H1 (cell line): Measurements from ENCODE around the gene EGR4. TPM values are rescaled to one million over a fixed set of nuclear protein-coding genes. Genes with fewer than 3 reads are reported as not detected.
A peak's percentile ranks its signal among the peaks of the same experiment; 100 is the strongest.

Experiments used
- CTCF ChIA-PET: fragments of 300-600 bp; sonication (Branson Sonifier 250); formaldehyde crosslinking; loops from one replicate; lab custom pipeline; 2021; ENCODE audit not compliant: partially characterized antibody; lab: Charles Lee
- POLR2A ChIA-PET: fragments of 300-600 bp; sonication (Branson Sonifier 250); formaldehyde crosslinking; loops from one replicate; lab custom pipeline; 2021; ENCODE audit warnings: inconsistent platforms; ENCODE audit not compliant: partially characterized antibody; lab: Charles Lee
- DNase-seq, 2 experiments: peaks; one replicate each; pipeline versions ENCODE4 v3.0.0 to v3.0.0-alpha.2; 2010 to 2022; ENCODE audit warnings: low spot score in 2 of 2, low read depth in 1 of 2, mixed read lengths in 1 of 2
- FAIRE-seq: peaks from 2 replicates; lab custom pipeline; 2011; peaks lifted over from hg19 to GRCh38; lab: Jason Lieb, UNC
- H2AFZ ChIP-seq: 2 replicates; pipeline ENCODE4 v1.8.1; 2012; ENCODE audit warnings: low read length, inconsistent platforms
- H2AK5ac ChIP-seq: 2 replicates; pipeline ENCODE4 v1.6.1; 2013; ENCODE audit warnings: low read depth, low read length
- H2BK120ac ChIP-seq: replicated peaks from 2 replicates; pipeline ENCODE3; 2013; ENCODE audit warnings: low read depth, low read length, inconsistent platforms
- H2BK12ac ChIP-seq: 2 replicates; pipeline ENCODE4 v1.6.1; 2013; ENCODE audit warnings: low read depth, low read length
- H2BK15ac ChIP-seq: 2 replicates; pipeline ENCODE4 v1.6.1; 2013; ENCODE audit warnings: low read length
- H2BK20ac ChIP-seq: 2 replicates; pipeline ENCODE4 v1.6.1; 2013; ENCODE audit warnings: low read length
- H2BK5ac ChIP-seq: 2 replicates; pipeline ENCODE4 v1.6.1; 2013; ENCODE audit warnings: low read depth, low read length
- H3K14ac ChIP-seq: 2 replicates; pipeline ENCODE4 v1.6.1; 2013; ENCODE audit warnings: inconsistent platforms; ENCODE audit not compliant: insufficient read length
- H3K18ac ChIP-seq: 2 replicates; pipeline ENCODE4 v1.6.1; 2013; ENCODE audit warnings: low read length; ENCODE audit errors: extremely low read depth
- H3K23ac ChIP-seq: 2 replicates; pipeline ENCODE4 v1.6.1; 2013; ENCODE audit warnings: inconsistent platforms; ENCODE audit not compliant: insufficient read length
- H3K23me2 ChIP-seq: 2 replicates; pipeline ENCODE4 v1.6.1; 2013; ENCODE audit warnings: low read depth, low read length
- H3K27ac ChIP-seq: 2 replicates; pipeline ENCODE4 v1.6.1; 2011; ENCODE audit warnings: low read depth, low read length, inconsistent platforms
- H3K27me3 ChIP-seq, 4 experiments: replicated peaks in 1 of 4; 1 replicate in 1 of 4; 2 replicates in 3 of 4; pipeline versions ENCODE4 v1.6.1 to v1.8.1; 2011 to 2013; ENCODE audit warnings: low read length in 3 of 4, mild to moderate bottlenecking in 3 of 4, inconsistent platforms in 2 of 4, mixed read lengths in 2 of 4, moderate library complexity in 1 of 4; ENCODE audit not compliant: control insufficient read depth in 3 of 4, insufficient read depth in 3 of 4; ENCODE audit errors: extremely low read depth in 1 of 4
- H3K36me3 ChIP-seq, 4 experiments: 2 replicates each; pipeline versions ENCODE4 v1.6.1 to v1.8.1; 2011 to 2013; ENCODE audit warnings: mild to moderate bottlenecking in 4 of 4, low read length in 3 of 4, moderate library complexity in 2 of 4, control low read depth in 1 of 4, inconsistent platforms in 1 of 4; ENCODE audit not compliant: insufficient read depth in 4 of 4, control insufficient read depth in 2 of 4
- H3K4ac ChIP-seq: replicated peaks from 2 replicates; pipeline ENCODE3; 2013; ENCODE audit warnings: low read length, low read depth, mixed read lengths, inconsistent platforms; ENCODE audit not compliant: insufficient read length
- H3K4me1 ChIP-seq, 4 experiments: replicated peaks in 1 of 4; 1 replicate in 1 of 4; 2 replicates in 3 of 4; pipeline versions ENCODE4 v1.6.1 to v1.8.1; 2011 to 2013; ENCODE audit warnings: low read length in 3 of 4, inconsistent platforms in 2 of 4, mixed read lengths in 1 of 4; ENCODE audit not compliant: insufficient read depth in 4 of 4, control insufficient read depth in 3 of 4
- H3K4me2 ChIP-seq, 2 experiments: 2 replicates each; pipeline versions ENCODE4 v1.6.1 to v1.8.1; 2011 to 2013; ENCODE audit warnings: low read depth in 2 of 2, low read length in 2 of 2, control low read depth in 1 of 2, inconsistent platforms in 1 of 2, mild to moderate bottlenecking in 1 of 2; ENCODE audit not compliant: insufficient read depth in 1 of 2
- H3K4me3 ChIP-seq, 4 experiments: fragments of 200-600, 300-600 bp in 1 of 4; sonication (generic), shearing (Covaris generic), sonication (Bioruptor Twin) in 1 of 4; 2 replicates each; pipeline versions ENCODE4 v1.5.1 to v1.8.1; 2011 to 2016; ENCODE audit warnings: low read length in 4 of 4, low read depth in 3 of 4, control low read depth in 2 of 4, inconsistent platforms in 2 of 4, mild to moderate bottlenecking in 2 of 4, mixed read lengths in 1 of 4, moderate library complexity in 1 of 4; ENCODE audit not compliant: insufficient read depth in 2 of 4; ENCODE audit errors: extremely low read depth in 1 of 4
- H3K56ac ChIP-seq: replicated peaks from 2 replicates; pipeline ENCODE3; 2013; ENCODE audit warnings: low read depth, mild to moderate bottlenecking, mixed read lengths, low read length, inconsistent platforms; ENCODE audit not compliant: insufficient read length
- H3K79me1 ChIP-seq: 2 replicates; pipeline ENCODE4 v1.6.1; 2013; ENCODE audit warnings: low read depth, low read length, control low read depth
- H3K79me2 ChIP-seq, 2 experiments: 2 replicates each; pipeline versions ENCODE4 v1.6.1 to v1.8.1; 2012 to 2013; ENCODE audit warnings: low read length in 2 of 2, mild to moderate bottlenecking in 2 of 2, inconsistent platforms in 1 of 2; ENCODE audit not compliant: insufficient read depth in 2 of 2, control insufficient read depth in 1 of 2
- H3K9ac ChIP-seq, 4 experiments: replicated peaks in 1 of 4; 1 replicate in 1 of 4; 2 replicates in 3 of 4; pipeline versions ENCODE4 v1.6.1 to v1.8.1; 2011 to 2013; ENCODE audit warnings: low read depth in 3 of 4, low read length in 3 of 4, control low read depth in 2 of 4, mild to moderate bottlenecking in 2 of 4, moderate library complexity in 2 of 4, inconsistent platforms in 1 of 4; ENCODE audit errors: extremely low read depth in 1 of 4
- H3K9me3 ChIP-seq, 2 experiments: 2 replicates each; pipeline versions ENCODE4 v1.6.1 to v1.8.1; 2012 to 2013; ENCODE audit warnings: mild to moderate bottlenecking in 2 of 2, moderate library complexity in 2 of 2, control low read depth in 1 of 2, inconsistent platforms in 1 of 2, low read depth in 1 of 2, low read length in 1 of 2, mixed read lengths in 1 of 2; ENCODE audit not compliant: insufficient read depth in 2 of 2
- H4K20me1 ChIP-seq, 2 experiments: replicated peaks in 1 of 2; 2 replicates each; pipeline versions ENCODE3 to v1.8.1; 2011 to 2013; ENCODE audit warnings: inconsistent platforms in 2 of 2, low read length in 2 of 2, mild to moderate bottlenecking in 1 of 2; ENCODE audit not compliant: insufficient read depth in 2 of 2, control insufficient read depth in 1 of 2
- H4K5ac ChIP-seq: 2 replicates; pipeline ENCODE4 v1.6.1; 2013; ENCODE audit warnings: low read length, low read depth, mixed read lengths, inconsistent platforms; ENCODE audit not compliant: insufficient read length
- H4K8ac ChIP-seq: 2 replicates; pipeline ENCODE4 v1.8.0; 2013; ENCODE audit warnings: mild to moderate bottlenecking, moderate library complexity, low read length, inconsistent platforms; ENCODE audit not compliant: insufficient read depth; ENCODE audit errors: extremely low read depth
- H4K91ac ChIP-seq: replicated peaks from 2 replicates; pipeline ENCODE3; 2013; ENCODE audit warnings: low read length, mixed read lengths, inconsistent platforms; ENCODE audit not compliant: insufficient read length
- ASH2L ChIP-seq: fragments of 200-600, 300-600 bp; sonication (generic); IDR thresholded peaks from one replicate; pipeline ENCODE4 v1.7.1; 2017; ENCODE audit warnings: low read length
- CHD2 ChIP-seq: IDR thresholded peaks from 2 replicates; pipeline ENCODE4 v1.6.1; 2012; ENCODE audit warnings: low read length, improper control_type of control experiment
- CREB1 ChIP-seq: IDR thresholded peaks from 2 replicates; pipeline ENCODE4 v1.6.1; 2012; ENCODE audit warnings: inconsistent platforms
- HDAC6 ChIP-seq: IDR thresholded peaks from one replicate; pipeline ENCODE4 v1.7.1; 2012; ENCODE audit warnings: low read depth, mild to moderate bottlenecking, inconsistent platforms, low read length, moderate library complexity
- POLR2AphosphoS5 ChIP-seq: IDR thresholded peaks from 2 replicates; pipeline ENCODE4 v1.6.1; 2011; ENCODE audit warnings: low read depth, low read length
- RFX5 ChIP-seq: IDR thresholded peaks from 2 replicates; pipeline ENCODE4 v1.6.1; 2011; ENCODE audit warnings: low read depth, low read length, improper control_type of control experiment, borderline replicate concordance
- YY1 ChIP-seq: IDR thresholded peaks from 2 replicates; pipeline ENCODE4 v1.6.1; 2011; ENCODE audit warnings: low read depth, mild to moderate bottlenecking, low read length
- WGBS, 2 experiments: shearing (Covaris generic) in 1 of 2; methylation state at CpG; one replicate each; pipeline versions ENCODE4 v1.1.6 to v1.1.7; 2013 to 2015; ENCODE audit warnings: low lambda C conversion rate in 2 of 2, mixed read lengths in 2 of 2, inconsistent platforms in 1 of 2, low coverage in 1 of 2, missing lambda C conversion rate in 1 of 2; ENCODE audit not compliant: insufficient replicate concordance in 2 of 2, insufficient coverage in 1 of 2, insufficient read length in 1 of 2; ENCODE audit errors: extremely low coverage in 1 of 2, missing lambda C conversion rate in 1 of 2; 5-methylcytosine and 5-hydroxymethylcytosine counted together
- polyA plus RNA-seq, 7 experiments: library from polyadenylated mRNA; depleted of rRNA in 3 of 7; stranded (reverse) in 5 of 7; unstranded in 2 of 7; fragments of >200 nt in 5 of 7; fragments of 200-250 nt in 2 of 7; gene quantifications; 1 replicate in 5 of 7; 2 replicates in 1 of 7; 4 replicates in 1 of 7; pipeline versions ENCODE4 v1.2.1 to v1.2.3, GENCODE V29; 2011 to 2013; ENCODE audit warnings: missing spikeins in 2 of 7, mixed read lengths in 2 of 7
- total RNA-seq: library from RNA; stranded (reverse); fragmentation: NEBNext Ultra II Directional; extraction: Animal tissue kit (Norgen Biotek cat#: 25700); gene quantifications from 2 replicates; pipeline ENCODE4 v1.2.1, GENCODE V29; 2021

The EGR4 gene
- total and polyA plus RNA-seq, 2 of the 8 experiments (the other 6 are each of a cell fraction or from before 2014, with no cell fraction given) = 0.20 TPM; not detected in 1

GRCh38 chr2:73268830-73269685, 24.3 kb downstream of the EGR4 start:
- no peaks in the 10 kb centered on the region for H3K9me3 ChIP-seq
- peak overlapping the region; percentile 77 to 99 for H3K4me2 ChIP-seq
- WGBS, 2 experiments = 3% methylated on average over 38 of the region's 113 CpGs; no CpG with 5 or more reads in 1 of the 2 experiments
- H3K27ac ChIP-seq = peak overlapping the region; percentile 21; the same call in 1 of the 2 replicates
- peak overlapping the region; percentile 92 for H4K8ac ChIP-seq
- H2AFZ ChIP-seq = no peak overlapping the region
- H2BK20ac ChIP-seq = no peak overlapping the region
- H3K4me3 ChIP-seq = peak overlapping the region; percentile 39 to 63 (median 54)
- FAIRE-seq (no peak), DNase-seq (peak; percentile 51 to 85)
- peaks cover 0 to 28% (median 23%) of the 10 kb centered on the region in 4 experiments; a peak in 6 of 7 replicates for H3K27me3 ChIP-seq
- peaks cover 0 to 2% (median 0%) of the 10 kb centered on the region in 4 experiments; a peak in 2 of 8 replicates for H3K36me3 ChIP-seq
- H2AK5ac ChIP-seq = no peak overlapping the region
- peak overlapping the region in 3 of 4 experiments; percentile 14 to 70 (median 35); a peak in 5 of 7 replicates for H3K9ac ChIP-seq
- no peak overlapping the region for H4K5ac ChIP-seq
- H3K79me1 ChIP-seq = peaks cover 7% of the 10 kb centered on the region; the same call in 1 of the 2 replicates
- CTCF ChIA-PET = interaction anchor here (0.8 to 2.1 kb wide), 11 partner anchors 9 to 113 kb away, joined by 3 to 18 read pairs (median 7); partner anchors contain the start of gene EGR4
- no peak overlapping the region for H2BK15ac ChIP-seq
- H3K4me1 ChIP-seq = peaks cover 0 to 10% (median 6%) of the 10 kb centered on the region in 4 experiments; a peak in 5 of 7 replicates
- peaks cover 10% of the 10 kb centered on the region; the same call in 1 of the 2 replicates for H3K23me2 ChIP-seq
- no peak overlapping the region for H3K23ac ChIP-seq
- POLR2A ChIA-PET = interaction anchor here (0.7 to 4.6 kb wide), 14 partner anchors 9 to 116 kb away, joined by 3 to 22 read pairs (median 4); partner anchors contain the start of genes ALMS1, CCT7, EGR4 and FBXO41
- no peak overlapping the region; the same call in 1 of the 2 replicates for H2BK5ac ChIP-seq
- no peak overlapping the region for H2BK120ac ChIP-seq
- no peak overlapping the region for H3K14ac ChIP-seq
- H2BK12ac ChIP-seq = peak overlapping the region; percentile 84; the same call in 1 of the 2 replicates
- no peaks in the 10 kb centered on the region; a peak in 1 of 4 replicates for H3K79me2 ChIP-seq
- no peak overlapping the region for H3K4ac ChIP-seq
- peaks cover 3 to 32% of the 10 kb centered on the region in 2 experiments for H4K20me1 ChIP-seq
- peak overlapping the region; percentile 17 for H4K91ac ChIP-seq
- H3K56ac ChIP-seq = no peak overlapping the region
- H3K18ac ChIP-seq = peak overlapping the region; percentile 96
- TF ChIP-seq CHD2 = no peak
- TF ChIP-seq ASH2L = peak; percentile 85
- no peak for TF ChIP-seq POLR2AphosphoS5
- TF ChIP-seq RFX5 = no peak
- no peak for TF ChIP-seq CREB1
- TF ChIP-seq YY1 = no peak
- no peak for TF ChIP-seq HDAC6
